Endodermal cell (in vitro differentiated cells): Measurements from ENCODE around the gene TULP4. TPM values are rescaled to one million over a fixed set of nuclear protein-coding genes. Genes with fewer than 3 reads are reported as not detected.
"Not testable (repeated sequence)": the region's sequence is repeated elsewhere in the genome, so short reads cannot be mapped to it uniquely, and the experiment has no call there.

Source experiments
- DNase-seq: peaks from one replicate; pipeline ENCODE4 v3.0.0-alpha.2; 2017
- H3K27ac ChIP-seq: 2 replicates; pipeline ENCODE4 v1.5.1; 2013; ENCODE audit warnings: mild to moderate bottlenecking, low read depth, low read length, moderate library complexity
- H3K27me3 ChIP-seq: 2 replicates; pipeline ENCODE4 v1.6.1; 2013; ENCODE audit warnings: mild to moderate bottlenecking, low read length, moderate library complexity; ENCODE audit not compliant: insufficient read depth, control insufficient read depth, poor library complexity, severe bottlenecking
- H3K36me3 ChIP-seq: 2 replicates; pipeline ENCODE4 v1.7.0; 2013; ENCODE audit warnings: mild to moderate bottlenecking, low read length, moderate library complexity; ENCODE audit not compliant: control insufficient read depth, insufficient read depth
- H3K4me1 ChIP-seq: one replicate; pipeline ENCODE4 v1.7.0; 2013; ENCODE audit warnings: low read length; ENCODE audit not compliant: control insufficient read depth, insufficient read depth
- H3K4me3 ChIP-seq: 2 replicates; pipeline ENCODE4 v1.5.1; 2013; ENCODE audit warnings: mild to moderate bottlenecking, low read length, moderate library complexity
- H3K9ac ChIP-seq: 2 replicates; pipeline ENCODE4 v1.6.1; 2013; ENCODE audit warnings: mild to moderate bottlenecking, low read length, moderate library complexity; ENCODE audit not compliant: poor library complexity, severe bottlenecking; ENCODE audit errors: extremely low read depth
- H3K9me3 ChIP-seq: 2 replicates; pipeline ENCODE4 v1.6.1; 2013; ENCODE audit warnings: mild to moderate bottlenecking, low read length, moderate library complexity; ENCODE audit not compliant: control insufficient read depth
- H3K27ac Mint-ChIP-seq: 2 replicates; pipeline ENCODE4 v1.8.0; 2020; ENCODE audit warnings: mixed read lengths
- H3K27me3 Mint-ChIP-seq: 2 replicates; pipeline ENCODE4 v1.8.0; 2021; ENCODE audit warnings: mild to moderate bottlenecking, mixed read lengths; ENCODE audit not compliant: insufficient read depth
- H3K36me3 Mint-ChIP-seq: 2 replicates; pipeline ENCODE4 v1.8.0; 2020; ENCODE audit warnings: low read depth, mixed read lengths
- H3K4me1 Mint-ChIP-seq: 2 replicates; pipeline ENCODE4 v1.8.0; 2020; ENCODE audit warnings: mixed read lengths
- H3K4me3 Mint-ChIP-seq: 2 replicates; pipeline ENCODE4 v1.8.0; 2020; ENCODE audit warnings: mild to moderate bottlenecking, moderate library complexity, mixed read lengths
- H3K9me3 Mint-ChIP-seq: 2 replicates; pipeline ENCODE4 v1.8.0; 2020; ENCODE audit warnings: mild to moderate bottlenecking, mixed read lengths
- WGBS, 2 experiments: methylation state at CpG; one replicate each; pipeline versions ENCODE4 v1.1.5 to v1.1.7; 2013; ENCODE audit warnings: missing lambda C conversion rate in 2 of 2, mixed read lengths in 1 of 2; ENCODE audit not compliant: insufficient coverage in 1 of 2, insufficient read length in 1 of 2; 5-methylcytosine and 5-hydroxymethylcytosine counted together
- total RNA-seq, 2 donors: library from RNA; stranded (reverse); fragmentation: NEBNext Ultra II Directional in 1 of 2; extraction: Animal tissue kit (Norgen Biotek cat#: 25700) in 1 of 2; gene quantifications; 2 replicates in 1 of 2; 3 replicates in 1 of 2; pipeline ENCODE4 v1.2.1, GENCODE V29; 2021
- TF ChIP-seq, protein P1 (sequence below): fragments of 200-600 bp; sonication (generic); conservative IDR thresholded peaks from 2 replicates; pipeline ENCODE4 v1.5.0; 2021; ENCODE audit warnings: antibody characterized with exemption, mild to moderate bottlenecking

The TULP4 gene
- total RNA-seq, 2 donors from 2014 or later = 102 to 103 TPM

DNA sequence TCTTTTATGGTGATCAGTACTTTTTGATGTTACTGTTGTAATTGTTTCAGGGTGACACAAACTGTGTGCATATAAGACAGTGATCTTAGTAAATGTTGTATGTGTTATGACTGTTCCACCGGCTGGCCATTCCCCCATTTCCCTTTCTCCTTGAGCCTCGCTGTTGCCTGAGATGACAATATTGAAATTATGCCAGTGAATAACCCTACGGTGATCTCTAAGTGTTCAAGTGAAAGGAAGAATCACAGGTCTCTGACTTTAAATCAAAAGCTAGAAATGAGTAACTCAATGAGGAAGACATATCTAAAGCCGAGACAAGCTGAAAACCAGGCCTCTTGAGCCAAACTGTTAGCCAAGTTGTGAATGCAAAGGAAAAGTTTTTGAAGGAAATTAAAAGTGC is 32.3 kb downstream of the TULP4 start:
- H3K9me3 ChIP-seq = peaks cover 92% of the 10 kb centered on the region
- no peak overlapping the region for H3K9ac ChIP-seq
- Mint-ChIP-seq H3K9me3 (peaks cover 96% of the 10 kb centered on the region), H3K4me1 (no peaks in the 10 kb centered on the region), H3K36me3 (peaks cover 78% of the 10 kb centered on the region), H3K27me3 (no peaks in the 10 kb centered on the region), H3K4me3 (no peak overlapping the region), H3K27ac (no peak overlapping the region)
- WGBS, 2 experiments = 91 to 96% methylated on average over 3 to 4 of the region's 4 CpGs
- no peak for DNase-seq
- H3K4me1 ChIP-seq = no peaks in the 10 kb centered on the region
- peak overlapping the region; percentile 75 for H3K4me3 ChIP-seq
- H3K27me3 ChIP-seq = no peaks in the 10 kb centered on the region
- peaks cover 50% of the 10 kb centered on the region for H3K36me3 ChIP-seq
- TF ChIP-seq, protein P1, sequence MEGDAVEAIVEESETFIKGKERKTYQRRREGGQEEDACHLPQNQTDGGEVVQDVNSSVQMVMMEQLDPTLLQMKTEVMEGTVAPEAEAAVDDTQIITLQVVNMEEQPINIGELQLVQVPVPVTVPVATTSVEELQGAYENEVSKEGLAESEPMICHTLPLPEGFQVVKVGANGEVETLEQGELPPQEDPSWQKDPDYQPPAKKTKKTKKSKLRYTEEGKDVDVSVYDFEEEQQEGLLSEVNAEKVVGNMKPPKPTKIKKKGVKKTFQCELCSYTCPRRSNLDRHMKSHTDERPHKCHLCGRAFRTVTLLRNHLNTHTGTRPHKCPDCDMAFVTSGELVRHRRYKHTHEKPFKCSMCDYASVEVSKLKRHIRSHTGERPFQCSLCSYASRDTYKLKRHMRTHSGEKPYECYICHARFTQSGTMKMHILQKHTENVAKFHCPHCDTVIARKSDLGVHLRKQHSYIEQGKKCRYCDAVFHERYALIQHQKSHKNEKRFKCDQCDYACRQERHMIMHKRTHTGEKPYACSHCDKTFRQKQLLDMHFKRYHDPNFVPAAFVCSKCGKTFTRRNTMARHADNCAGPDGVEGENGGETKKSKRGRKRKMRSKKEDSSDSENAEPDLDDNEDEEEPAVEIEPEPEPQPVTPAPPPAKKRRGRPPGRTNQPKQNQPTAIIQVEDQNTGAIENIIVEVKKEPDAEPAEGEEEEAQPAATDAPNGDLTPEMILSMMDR = no peak
- no peak overlapping the region for H3K27ac ChIP-seq

DNA sequence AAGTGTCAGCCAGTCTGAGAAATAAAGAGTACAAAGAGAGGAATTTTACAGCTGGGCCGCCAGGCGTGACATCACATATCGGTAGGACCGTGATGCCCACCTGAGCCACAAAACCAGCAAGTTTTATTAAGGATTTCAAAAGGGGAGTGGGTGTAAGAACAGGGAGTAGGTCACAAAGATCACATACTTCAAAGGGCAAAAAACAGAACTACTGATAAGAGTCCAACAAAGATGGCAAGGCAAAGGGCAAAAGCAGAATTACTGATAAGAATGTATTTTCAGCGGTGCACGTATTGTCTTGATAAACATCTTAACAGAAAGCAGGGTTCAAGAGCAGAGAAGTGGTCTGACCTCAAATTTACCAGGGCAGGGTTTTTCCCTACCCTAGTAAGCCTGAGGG is 33.2 kb downstream of the TULP4 start:
- Histone ChIP-seq H3K9me3 (peaks cover 87% of the 10 kb centered on the region), H3K4me3 (peak overlapping the region; percentile 75), H3K36me3 (peaks cover 42% of the 10 kb centered on the region)
- not testable (repeated sequence) for DNase-seq, H3K27ac ChIP-seq, H3K9ac ChIP-seq, H3K27me3 ChIP-seq, H3K27me3 Mint-ChIP-seq, H3K4me3 Mint-ChIP-seq, H3K4me1 Mint-ChIP-seq, H3K27ac Mint-ChIP-seq, H3K4me1 ChIP-seq
- Mint-ChIP-seq H3K9me3 (peaks cover 94% of the 10 kb centered on the region), H3K36me3 (peaks cover 69% of the 10 kb centered on the region)
- 96 to 100% methylated on average over 2 to 6 of the region's 6 CpGs for WGBS, 2 experiments

DNA sequence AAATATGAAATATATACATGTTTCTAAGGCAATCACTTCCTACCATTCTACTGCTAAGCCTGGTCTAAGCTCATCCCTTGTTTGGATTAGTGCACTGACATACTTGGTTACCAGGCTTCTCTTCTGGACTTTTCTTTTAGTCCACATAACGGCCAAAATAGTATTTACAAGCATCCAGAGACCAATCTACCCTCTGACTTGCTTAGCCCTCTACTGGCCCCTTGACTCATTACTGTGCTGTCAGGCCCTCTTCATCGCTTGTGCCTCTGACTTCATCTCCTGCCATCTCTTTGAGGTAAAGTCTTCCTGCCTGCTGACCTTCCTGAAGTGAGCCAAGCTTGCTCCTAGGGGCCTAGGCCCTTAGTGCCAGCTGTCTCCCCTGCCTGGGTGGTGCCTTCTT is 35.1 kb downstream of the TULP4 start:
- Histone ChIP-seq H3K27ac (no peak overlapping the region), H3K4me1 (no peaks in the 10 kb centered on the region), H3K9ac (no peak overlapping the region), H3K27me3 (no peaks in the 10 kb centered on the region), H3K4me3 (peak overlapping the region; percentile 75), H3K36me3 (peaks cover 40% of the 10 kb centered on the region), H3K9me3 (peaks cover 89% of the 10 kb centered on the region)
- no peaks in the 10 kb centered on the region for H3K27me3 Mint-ChIP-seq
- H3K9me3 Mint-ChIP-seq = peaks cover 87% of the 10 kb centered on the region
- no peak overlapping the region for H3K4me3 Mint-ChIP-seq
- 97 to 100% methylated on average over 2 of the region's 2 CpGs for WGBS, 2 experiments
- H3K27ac Mint-ChIP-seq = no peak overlapping the region
- no peaks in the 10 kb centered on the region for H3K4me1 Mint-ChIP-seq
- H3K36me3 Mint-ChIP-seq = peaks cover 60% of the 10 kb centered on the region
- DNase-seq = no peak
- TF ChIP-seq, protein P1 = no peak

DNA sequence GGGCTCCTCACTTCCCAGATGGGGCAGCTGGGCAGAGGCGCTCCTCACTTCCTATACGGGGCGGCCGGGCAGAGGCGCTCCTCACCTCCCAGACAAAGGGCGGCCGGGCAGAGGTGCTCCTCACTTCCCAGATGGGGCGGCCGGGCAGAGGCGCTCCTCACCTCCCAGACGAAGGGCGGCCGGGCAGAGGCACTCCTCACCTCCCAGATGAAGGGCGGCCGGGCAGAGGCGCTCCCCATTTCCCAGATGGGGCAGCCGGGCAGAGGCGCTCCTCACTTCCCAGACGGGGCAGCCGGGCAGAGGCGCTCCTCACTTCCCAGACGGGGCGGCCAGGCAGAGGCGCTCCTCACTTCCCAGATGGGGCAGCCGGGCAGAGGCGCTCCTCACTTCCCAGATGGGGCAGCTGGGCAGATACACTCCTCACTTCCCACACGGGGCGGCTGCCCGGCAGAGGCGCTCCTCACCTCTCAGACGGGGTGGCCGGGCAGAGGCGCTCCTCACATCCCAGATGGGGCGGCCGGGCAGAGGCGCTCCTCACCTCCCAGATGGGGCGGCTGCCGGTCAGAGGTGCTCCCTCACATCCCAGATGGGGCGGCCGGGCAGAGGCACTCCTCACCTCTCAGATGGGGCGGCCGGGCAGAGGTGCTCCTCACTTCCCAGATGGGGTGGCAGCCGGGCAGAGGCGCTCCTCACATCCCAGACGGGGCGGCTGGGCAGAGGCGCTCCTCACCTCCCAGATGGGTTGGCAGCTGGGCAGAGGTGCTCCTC is 36.7 kb downstream of the TULP4 start:
- Mint-ChIP-seq H3K9me3 (peaks cover 73% of the 10 kb centered on the region), H3K36me3 (peaks cover 53% of the 10 kb centered on the region)
- H3K4me1 Mint-ChIP-seq, H3K4me1 ChIP-seq, H3K27ac Mint-ChIP-seq, H3K4me3 ChIP-seq, H3K27me3 Mint-ChIP-seq, H3K27ac ChIP-seq, H3K4me3 Mint-ChIP-seq, H3K9ac ChIP-seq, H3K27me3 ChIP-seq, DNase-seq: not testable (repeated sequence)
- Histone ChIP-seq H3K36me3 (peaks cover 43% of the 10 kb centered on the region), H3K9me3 (peaks cover 92% of the 10 kb centered on the region)
- 83 to 89% methylated on average over 7 to 47 of the region's 47 CpGs for WGBS, 2 experiments

DNA sequence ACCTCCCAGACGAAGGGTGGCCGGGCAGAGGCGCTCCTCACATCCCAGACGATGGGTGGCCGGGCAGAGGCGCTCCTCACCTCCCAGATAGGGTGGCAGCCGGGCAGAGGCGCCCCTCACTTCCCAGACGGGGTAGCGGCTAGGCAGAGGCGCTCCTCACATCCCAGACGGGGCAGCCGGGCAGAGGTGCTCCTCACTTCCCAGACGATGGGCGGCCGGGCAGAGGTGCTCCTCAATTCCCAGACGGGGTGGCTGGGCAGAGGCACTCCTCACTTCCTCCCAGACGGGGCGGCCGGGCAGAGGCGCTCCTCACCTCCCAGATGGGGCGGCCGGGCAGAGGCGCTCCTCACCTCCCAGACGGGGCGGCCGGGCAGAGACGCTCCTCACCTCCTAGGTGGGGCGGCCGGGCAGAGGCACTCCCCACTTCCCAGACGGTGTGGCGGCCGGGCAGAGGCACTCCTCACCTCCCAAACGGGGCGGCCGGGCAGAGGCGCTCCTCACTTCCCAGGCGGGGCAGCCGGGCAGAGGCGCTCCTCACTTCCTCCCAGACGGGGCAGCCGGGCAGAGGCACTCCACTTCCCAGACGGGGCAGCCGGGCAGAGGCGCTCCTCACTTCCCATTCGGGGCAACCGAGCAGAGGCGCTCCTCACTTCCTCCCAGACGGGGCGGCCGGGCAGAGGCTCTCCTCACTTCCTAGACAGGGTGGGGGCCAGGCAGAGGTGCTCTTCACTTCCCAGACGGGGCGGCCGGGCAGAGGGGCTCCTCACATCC is 37.4 kb downstream of the TULP4 start:
- H3K27me3 ChIP-seq, H3K4me3 ChIP-seq, H3K27ac ChIP-seq, H3K4me1 ChIP-seq, H3K27ac Mint-ChIP-seq, H3K4me3 Mint-ChIP-seq, H3K27me3 Mint-ChIP-seq, H3K9ac ChIP-seq, DNase-seq, H3K4me1 Mint-ChIP-seq: not testable (repeated sequence)
- Histone ChIP-seq H3K9me3 (peaks cover 94% of the 10 kb centered on the region), H3K36me3 (peaks cover 51% of the 10 kb centered on the region)
- Mint-ChIP-seq H3K9me3 (peaks cover 66% of the 10 kb centered on the region), H3K36me3 (peaks cover 51% of the 10 kb centered on the region)
- 95% methylated on average over 7 to 51 of the region's 54 CpGs for WGBS, 2 experiments
